GM23248 (cell line): ENCODE results near the gene MED15. TPM values are rescaled to one million over a fixed set of nuclear protein-coding genes. Genes with fewer than 3 reads are reported as not detected.

ENCODE experiments used
- DNase-seq: peaks from one replicate; pipeline ENCODE4 v3.0.0-alpha.2; 2015
- H2AFZ ChIP-seq: fragments of 200-600 bp; sonication (generic); 2 replicates; pipeline ENCODE4 v1.6.1; 2016; ENCODE audit warnings: antibody characterized with exemption
- H3F3A ChIP-seq: fragments of 200-600 bp; sonication (generic); 2 replicates; pipeline ENCODE4 v1.6.1; 2016; ENCODE audit warnings: mild to moderate bottlenecking, antibody characterized with exemption, mixed run types; ENCODE audit not compliant: insufficient read depth
- H3K27ac ChIP-seq: fragments of 200-600 bp; sonication (generic); 2 replicates; pipeline ENCODE4 v1.5.1; 2016; ENCODE audit warnings: mild to moderate bottlenecking
- H3K27me3 ChIP-seq: fragments of 200-600 bp; sonication (generic); replicated peaks from 2 replicates; pipeline ENCODE4 v1.6.1; 2016; ENCODE audit warnings: mild to moderate bottlenecking; ENCODE audit not compliant: insufficient read depth
- H3K36me3 ChIP-seq: fragments of 200-600 bp; sonication (generic); 2 replicates; pipeline ENCODE4 v1.6.1; 2016; ENCODE audit warnings: low read depth, mild to moderate bottlenecking
- H3K4me1 ChIP-seq: fragments of 200-600 bp; sonication (generic); 2 replicates; pipeline ENCODE4 v1.6.1; 2016; ENCODE audit warnings: mild to moderate bottlenecking; ENCODE audit not compliant: insufficient read depth
- H3K4me2 ChIP-seq: fragments of 200-600 bp; sonication (generic); one replicate; pipeline ENCODE4 v1.6.1; 2016; ENCODE audit warnings: mild to moderate bottlenecking; ENCODE audit not compliant: unreplicated experiment
- H3K4me3 ChIP-seq: fragments of 200-600 bp; sonication (generic); 2 replicates; pipeline ENCODE4 v1.5.1; 2016; ENCODE audit warnings: mild to moderate bottlenecking
- H3K79me2 ChIP-seq: fragments of 200-600 bp; sonication (generic); 2 replicates; pipeline ENCODE4 v1.6.1; 2016; ENCODE audit warnings: mild to moderate bottlenecking; ENCODE audit not compliant: insufficient read depth
- H3K9ac ChIP-seq: fragments of 200-600 bp; sonication (generic); 2 replicates; pipeline ENCODE4 v1.6.1; 2016; ENCODE audit warnings: mild to moderate bottlenecking
- H3K9me2 ChIP-seq: fragments of 200-600 bp; sonication (generic); 2 replicates; pipeline ENCODE4 v1.6.1; 2016; ENCODE audit warnings: mixed run types, mild to moderate bottlenecking, moderate library complexity; ENCODE audit not compliant: insufficient read depth
- H3K9me3 ChIP-seq: fragments of 200-600 bp; sonication (generic); one replicate; pipeline ENCODE4 v1.6.1; 2017; ENCODE audit warnings: low read depth
- H4K20me1 ChIP-seq: fragments of 200-600 bp; sonication (generic); 2 replicates; pipeline ENCODE4 v1.6.0; 2016; ENCODE audit not compliant: insufficient read depth
- EZH2 ChIP-seq: fragments of 200-600 bp; sonication (generic); IDR thresholded peaks from 2 replicates; pipeline ENCODE4 v1.6.1; 2018; ENCODE audit warnings: antibody characterized with exemption, mild to moderate bottlenecking; ENCODE audit not compliant: insufficient read depth, poor library complexity, severe bottlenecking
- EZH2phosphoT487 ChIP-seq: fragments of 200-600 bp; sonication (generic); IDR thresholded peaks from 2 replicates; pipeline ENCODE4 v1.6.1; 2018; ENCODE audit warnings: antibody characterized with exemption, moderate library complexity, mild to moderate bottlenecking, low read depth; ENCODE audit not compliant: insufficient read depth
- WGBS, 2 experiments: methylation state at CpG; one replicate each; pipeline ENCODE4 v1.1.6; 2015 to 2017; ENCODE audit warnings: low lambda C conversion rate in 2 of 2, low coverage in 1 of 2; ENCODE audit errors: missing lambda C conversion rate in 2 of 2; 5-methylcytosine and 5-hydroxymethylcytosine counted together
- in situ Hi-C: fragments of 300-500 bp; cut with MboI; formaldehyde crosslinking; loops from 2 replicates; pipeline ENCODE4 v1.15.0; 2020
- polyA plus RNA-seq: library from polyadenylated mRNA; unstranded; fragments of >200 nt; fragmentation: Nextera tagmentation; extraction: Ambion mirVana; gene quantifications from 2 replicates; pipeline ENCODE4 v1.2.1, GENCODE V29; 2016
- total RNA-seq: library from RNA; depleted of rRNA; stranded (reverse); fragments of >200 nt; shearing (Covaris generic); gene quantifications from 2 replicates; pipeline ENCODE4 v1.2.3, GENCODE V29; 2014

The MED15 gene
- total and polyA plus RNA-seq, 2 experiments from 2014 or later = 40.2 to 69.7 TPM

DNA sequence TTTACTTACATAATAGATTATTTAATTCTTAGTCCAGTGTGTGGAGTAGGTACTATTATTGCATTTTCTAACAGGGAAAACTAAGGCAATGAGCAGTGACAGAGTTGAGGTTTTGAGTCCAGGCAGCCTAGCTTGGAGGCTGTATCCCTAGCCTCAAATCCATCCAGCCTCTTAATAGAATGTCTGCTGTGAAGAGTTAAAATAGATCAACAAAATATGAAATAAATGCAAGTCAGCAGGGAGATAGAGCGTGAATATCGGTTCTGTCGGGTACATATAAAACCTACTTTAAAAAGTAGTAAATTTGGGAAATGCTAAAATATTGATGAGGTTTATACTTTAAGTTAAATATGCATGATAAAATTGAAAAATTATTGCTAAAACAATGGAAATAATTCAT lies 53.3 kb downstream of the MED15 start:
- Histone ChIP-seq H3K4me2 (no peak overlapping the region), H3K9ac (no peak overlapping the region), H2AFZ (no peak overlapping the region), H3K9me3 (no peaks in the 10 kb centered on the region), H3K36me3 (peaks cover 58% of the 10 kb centered on the region), H4K20me1 (no peaks in the 10 kb centered on the region), H3K79me2 (peaks cover 97% of the 10 kb centered on the region), H3K27me3 (no peaks in the 10 kb centered on the region), H3F3A (peaks cover 50% of the 10 kb centered on the region), H3K4me1 (peaks cover 11% of the 10 kb centered on the region), H3K27ac (no peak overlapping the region), H3K4me3 (no peak overlapping the region), H3K9me2 (no peaks in the 10 kb centered on the region)
- WGBS, 2 experiments = 94 to 98% methylated on average over 3 of the region's 3 CpGs
- TF ChIP-seq EZH2phosphoT487 = no peak
- TF ChIP-seq EZH2 = no peak
- no peak for DNase-seq
- in situ Hi-C loops = loop anchor here (10.0 kb wide), 1 partner anchor 64 kb away; no protein-coding TSS in a partner anchor

DNA sequence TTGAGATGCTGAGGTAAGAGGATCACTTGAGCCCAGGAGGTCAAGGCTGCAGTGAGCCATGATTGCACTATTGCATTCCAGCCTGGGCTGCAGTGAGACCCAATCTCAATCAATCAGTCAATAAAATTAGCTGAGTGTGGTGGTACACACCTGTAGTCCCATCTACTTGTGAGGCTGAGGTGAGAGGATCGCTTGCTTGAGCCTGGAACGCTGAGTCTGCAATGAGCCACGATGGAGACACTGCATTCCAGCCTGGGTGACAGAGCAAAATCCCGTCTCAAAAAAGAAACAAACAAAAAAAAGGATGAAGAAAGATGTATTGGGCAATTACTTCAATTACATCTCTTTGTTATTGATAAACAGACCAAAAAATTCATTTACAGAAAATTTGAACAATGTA lies 54.5 kb downstream of the MED15 start:
- peaks cover 53% of the 10 kb centered on the region for H3K36me3 ChIP-seq
- 95% methylated on average over 4 of the region's 4 CpGs for WGBS, 2 experiments

DNA sequence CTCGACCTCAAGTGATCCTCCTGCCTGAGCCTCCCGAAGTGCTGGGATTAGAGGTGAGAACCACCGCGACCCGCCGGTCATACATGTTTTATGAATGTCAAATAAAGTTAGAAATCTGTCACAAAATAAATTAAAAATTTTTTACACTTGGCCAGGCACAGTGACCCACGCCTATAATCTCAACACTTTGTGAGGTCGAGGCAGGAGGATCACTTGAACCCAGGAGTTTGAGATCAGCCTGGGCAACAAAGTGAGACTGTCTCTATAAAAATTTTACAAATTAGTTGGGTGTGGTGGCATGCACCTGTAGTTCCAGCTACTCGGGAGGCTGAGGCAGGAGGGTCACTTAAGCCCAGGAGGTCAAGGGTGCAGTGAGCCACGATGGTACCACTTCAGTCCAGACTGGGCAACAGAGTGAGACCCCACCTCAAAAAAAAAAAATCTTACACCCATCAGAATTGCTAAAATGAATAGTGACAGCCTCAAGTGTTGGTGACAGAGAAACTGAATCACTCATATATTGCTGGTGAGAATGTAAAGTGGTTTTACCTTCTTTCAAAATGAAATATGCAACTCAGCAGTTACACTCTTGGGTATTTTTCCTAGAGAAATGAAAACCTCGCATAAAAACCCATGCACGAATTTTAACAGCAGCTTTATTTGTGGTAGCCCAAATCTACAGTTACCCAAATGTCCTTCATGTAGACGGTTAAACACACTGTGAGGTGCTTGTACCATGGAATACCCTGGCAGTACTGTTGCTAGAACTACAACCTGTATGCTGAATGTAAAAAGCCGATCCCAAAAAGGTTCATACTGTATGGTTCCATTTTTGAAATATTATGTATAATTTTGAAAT lies 55.4 kb downstream of the MED15 start:
- in situ Hi-C loops = loop anchor here (10.0 kb wide), 1 partner anchor 62 kb away; no protein-coding TSS in a partner anchor
- whole genome bisulfite sequencing, 2 experiments = 89% methylated on average over 14 of the region's 14 CpGs
- H2AFZ ChIP-seq = no peak overlapping the region
- no peak overlapping the region for H3K4me3 ChIP-seq
- H3K79me2 ChIP-seq = peaks cover 78% of the 10 kb centered on the region
- peak overlapping the region; percentile 51; the same call in 1 of the 2 replicates for H3K27ac ChIP-seq
- peaks cover 60% of the 10 kb centered on the region for H3F3A ChIP-seq
- H3K9ac ChIP-seq = no peak overlapping the region
- H3K4me1 ChIP-seq = peaks cover 32% of the 10 kb centered on the region
- no peaks in the 10 kb centered on the region for H3K9me3 ChIP-seq
- no peaks in the 10 kb centered on the region for H3K27me3 ChIP-seq
- peaks cover 49% of the 10 kb centered on the region for H3K36me3 ChIP-seq
- H3K4me2 ChIP-seq = no peak overlapping the region
- no peaks in the 10 kb centered on the region for H3K9me2 ChIP-seq
- DNase-seq = no peak
- H4K20me1 ChIP-seq = no peaks in the 10 kb centered on the region
- no peak for TF ChIP-seq EZH2phosphoT487
- TF ChIP-seq EZH2 = no peak

More for the DNA sequence above, 54.5 kb downstream of the MED15 start:
- Histone ChIP-seq H2AFZ (no peak overlapping the region), H3K9me2 (no peaks in the 10 kb centered on the region), H3K27me3 (no peaks in the 10 kb centered on the region), H3K79me2 (peaks cover 87% of the 10 kb centered on the region), H3K4me3 (no peak overlapping the region), H3K9ac (no peak overlapping the region), H3F3A (peaks cover 57% of the 10 kb centered on the region), H3K9me3 (no peaks in the 10 kb centered on the region), H3K4me2 (no peak overlapping the region), H3K4me1 (peaks cover 23% of the 10 kb centered on the region), H3K27ac (no peak overlapping the region), H4K20me1 (no peaks in the 10 kb centered on the region)
- in situ Hi-C loops = loop anchor here (10.0 kb wide), 1 partner anchor 63 kb away; no protein-coding TSS in a partner anchor
- DNase-seq = no peak
- TF ChIP-seq EZH2 = no peak
- no peak for TF ChIP-seq EZH2phosphoT487

GRCh38 chr22:20563466-20563906 lies 56.1 kb downstream of the MED15 start:
- Histone ChIP-seq H3K79me2 (peaks cover 71% of the 10 kb centered on the region), H3K9me2 (no peaks in the 10 kb centered on the region), H3K27me3 (no peaks in the 10 kb centered on the region), H3K27ac (peak overlapping the region; percentile 51), H4K20me1 (no peaks in the 10 kb centered on the region), H3K4me1 (peaks cover 39% of the 10 kb centered on the region), H3K9ac (peak overlapping the region; percentile 34; the same call in 1 of the 2 replicates), H3K4me3 (no peak overlapping the region), H3K36me3 (peaks cover 51% of the 10 kb centered on the region), H3F3A (peaks cover 67% of the 10 kb centered on the region), H3K9me3 (no peaks in the 10 kb centered on the region), H2AFZ (no peak overlapping the region), H3K4me2 (no peak overlapping the region)
- DNase-seq = no peak
- 75 to 81% methylated on average over 4 of the region's 4 CpGs for WGBS, 2 experiments
- TF ChIP-seq EZH2phosphoT487 (no peak), EZH2 (no peak)
- in situ Hi-C loops = loop anchor here (10.0 kb wide), 1 partner anchor 61 kb away; no protein-coding TSS in a partner anchor
